K562 (cell line): Measurements from ENCODE around the gene OR6V1. TPM values are rescaled to one million over a fixed set of nuclear protein-coding genes. Genes with fewer than 3 reads are reported as not detected.
A peak's percentile ranks its signal among the peaks of the same experiment; 100 is the strongest.

Source experiments
- ATAC-seq: fragments of 200-7000 bp; cut with Tn5 transposase; 3 replicates; pipeline ENCODE4 v1.9.1; 2020; ENCODE audit warnings: moderate library complexity
- BruUV-seq: library from RNA; stranded (reverse); fragments of 400-500 nt; replicated peaks from 2 replicates; lab custom pipeline; 2021; lab: Mats Ljungman, UMichigan
- CTCF ChIA-PET: fragments of 300-600 bp; formaldehyde crosslinking; extraction: SDS; loops from one replicate; lab custom pipeline; 2021; ENCODE audit warnings: low intra/inter-chr PET ratio; lab: Yijun Ruan, JAX
- POLR2A ChIA-PET: fragments of 300-600, 350-650 bp; sonication (Branson Sonifier 250); formaldehyde crosslinking; extraction: SDS; loops from one replicate; lab custom pipeline; 2021; ENCODE audit warnings: antibody characterized with exemption, inconsistent platforms; lab: Yijun Ruan, JAX
- DNase-seq, 4 experiments: peaks; one replicate each; pipeline versions ENCODE4 v3.0.0 to v3.0.0-alpha.2; 2011 to 2018; ENCODE audit warnings: low spot score in 3 of 4, mixed read lengths in 3 of 4; ENCODE audit errors: extremely low read depth in 1 of 4
- FAIRE-seq: peaks from 2 replicates; lab custom pipeline; 2011; peaks lifted over from hg19 to GRCh38; lab: Jason Lieb, UNC
- H2AFZ ChIP-seq: 2 replicates; pipeline ENCODE4 v1.6.0; 2011; ENCODE audit warnings: low read depth, low read length, control low read depth, inconsistent platforms
- H3K27ac ChIP-seq: fragments of 200-600 bp; 3 replicates; pipeline ENCODE4 v1.8.0; 2011; ENCODE audit warnings: low read depth, mild to moderate bottlenecking, control low read depth, inconsistent platforms, low read length, moderate library complexity, mixed read lengths; ENCODE audit errors: extremely low read depth
- H3K27me3 ChIP-seq, 2 experiments: fragments of 300-600 bp in 1 of 2; 2 replicates in 1 of 2; 3 replicates in 1 of 2; pipeline versions ENCODE4 v1.6.0 to v1.8.0; 2011; ENCODE audit warnings: inconsistent platforms in 2 of 2, low read length in 2 of 2, mild to moderate bottlenecking in 1 of 2, mixed read lengths in 1 of 2, moderate library complexity in 1 of 2; ENCODE audit not compliant: control insufficient read depth in 2 of 2, insufficient read depth in 2 of 2
- H3K36me3 ChIP-seq: fragments of 300-600 bp; 3 replicates; pipeline ENCODE4 v1.8.0; 2011; ENCODE audit warnings: mild to moderate bottlenecking, low read length, inconsistent platforms; ENCODE audit not compliant: control insufficient read depth, insufficient read depth
- H3K4me1 ChIP-seq, 2 experiments: fragments of 200-600 bp in 1 of 2; replicated peaks in 1 of 2; 2 replicates in 1 of 2; 3 replicates in 1 of 2; pipeline versions ENCODE4 v1.5.1 to v1.8.0; 2011; ENCODE audit warnings: inconsistent platforms in 2 of 2, low read length in 2 of 2, mild to moderate bottlenecking in 1 of 2, mixed read lengths in 1 of 2, moderate library complexity in 1 of 2; ENCODE audit not compliant: control insufficient read depth in 2 of 2, insufficient read depth in 2 of 2
- H3K4me2 ChIP-seq: 2 replicates; pipeline ENCODE4 v1.6.1; 2011; ENCODE audit warnings: low read length, control low read depth, inconsistent platforms, mixed read lengths; ENCODE audit not compliant: insufficient read depth
- H3K4me3 ChIP-seq: fragments of 200-600 bp; sonication (generic), shearing (Covaris generic); 2 replicates; pipeline ENCODE4 v1.5.1; 2016; ENCODE audit warnings: control low read depth, inconsistent platforms
- H3K79me2 ChIP-seq: fragments of 200-600 bp; 3 replicates; pipeline ENCODE4 v1.8.0; 2011; ENCODE audit warnings: low read length, inconsistent platforms; ENCODE audit not compliant: control insufficient read depth, insufficient read depth
- H3K9ac ChIP-seq, 2 experiments: 2 replicates each; pipeline versions ENCODE4 v1.6.0 to v1.6.1; 2011; ENCODE audit warnings: low read depth in 2 of 2, low read length in 2 of 2, control low read depth in 1 of 2, inconsistent platforms in 1 of 2, mild to moderate bottlenecking in 1 of 2, mixed read lengths in 1 of 2; ENCODE audit not compliant: insufficient read depth in 1 of 2
- H3K9me1 ChIP-seq: one replicate; pipeline ENCODE4 v1.6.0; 2011; ENCODE audit warnings: inconsistent platforms, mild to moderate bottlenecking, low read length, moderate library complexity; ENCODE audit not compliant: control insufficient read depth, insufficient read depth
- H3K9me3 ChIP-seq: replicated peaks from 2 replicates; pipeline ENCODE4 v1.5.1; 2011; ENCODE audit warnings: low read depth, low read length, inconsistent platforms; ENCODE audit not compliant: control insufficient read depth, insufficient read depth
- H4K20me1 ChIP-seq: replicated peaks from 2 replicates; pipeline ENCODE4 v1.6.1; 2011; ENCODE audit warnings: low read length, inconsistent platforms, mixed read lengths; ENCODE audit not compliant: control insufficient read depth, insufficient read depth
- ZBTB1 ChIP-seq: sonication (generic); formaldehyde crosslinking; IDR thresholded peaks from 2 replicates; pipeline ENCODE4 v1.8.1; 2023; ENCODE audit warnings: missing genetic modification reagents, low read depth, mild to moderate bottlenecking, borderline replicate concordance
- ZNF354B ChIP-seq: fragments of 250-450 bp; sonication (Bioruptor Pico); IDR thresholded peaks from 2 replicates; pipeline ENCODE4 v1.4.0; 2020
- whole genome bisulfite sequencing: fragments of 100-300 bp; shearing (Covaris generic); methylation state at CpG from one replicate; pipeline ENCODE4 v1.1.6; 2016; ENCODE audit warnings: low coverage, mixed read lengths; ENCODE audit not compliant: insufficient coverage; ENCODE audit errors: missing lambda C conversion rate; 5-methylcytosine and 5-hydroxymethylcytosine counted together
- in situ Hi-C: fragments of 300-500 bp; cut with MboI; formaldehyde crosslinking; loops from 4 replicates; pipeline ENCODE4 v1.15.0; 2018; ENCODE audit warnings: inconsistent platforms, mixed read lengths
- intact Hi-C: fragments of 100-400 bp; cut with micrococcal nuclease; formaldehyde crosslinking; loops from 2 replicates; pipeline ENCODE4 v1.14.2; 2022
- polyA plus RNA-seq, 8 experiments: library from polyadenylated mRNA; depleted of rRNA in 4 of 8; stranded (reverse) in 5 of 8; unstranded in 3 of 8; fragments of >200 nt; fragmentation: Nextera tagmentation in 2 of 8; fragmentation: Illumina TruSeq in 1 of 8; extraction: Ambion mirVana in 2 of 8; extraction: Trizol in 1 of 8; gene quantifications; 2 replicates each; pipeline versions ENCODE4 v1.2.1 to v1.2.3, GENCODE V29; 2011 to 2014; ENCODE audit warnings: inconsistent platforms in 1 of 8, missing spikeins in 1 of 8
- total RNA-seq, 7 experiments: library from RNA; depleted of rRNA in 6 of 7; stranded (reverse); fragments of >200 nt in 6 of 7; fragmentation: Illumina TruSeq in 2 of 7; extraction: Trizol in 2 of 7; gene quantifications; 2 replicates each; pipeline versions ENCODE4 v1.2.1 to v1.2.3, GENCODE V29; 2011 to 2021; ENCODE audit warnings: low replicate concordance in 1 of 7
- TF ChIP-seq, protein P1 (sequence below), 3 experiments: IDR thresholded peaks in 2 of 3; conservative IDR thresholded peaks in 1 of 3; 2 replicates each; pipeline ENCODE4 v1.5.1; 2011 to 2012; ENCODE audit warnings: low read length in 3 of 3, mild to moderate bottlenecking in 3 of 3, control low read depth in 2 of 3, improper control_type of control experiment in 1 of 3, inconsistent platforms in 1 of 3, low read depth in 1 of 3, mixed read lengths in 1 of 3, moderate library complexity in 1 of 3; ENCODE audit not compliant: insufficient read depth in 2 of 3
- TF ChIP-seq, protein P2 (sequence below): sonication (generic); formaldehyde crosslinking; IDR thresholded peaks from 2 replicates; pipeline ENCODE4 v1.5.0; 2020; ENCODE audit warnings: missing genetic modification reagents
- TF ChIP-seq, protein P3 (sequence below): sonication (generic); formaldehyde crosslinking; IDR thresholded peaks from 2 replicates; pipeline ENCODE4 v1.8.1; 2023; ENCODE audit warnings: mild to moderate bottlenecking, missing genetic modification reagents
- TF ChIP-seq, protein P4 (sequence below): sonication (generic); formaldehyde crosslinking; IDR thresholded peaks from 2 replicates; pipeline ENCODE4 v1.8.0; 2023; ENCODE audit warnings: mild to moderate bottlenecking, missing genetic modification reagents
- TF ChIP-seq, protein P5 (sequence below): fragments of 150-350 bp; conservative IDR thresholded peaks from 2 replicates; pipeline ENCODE4 v1.6.1; 2014; ENCODE audit warnings: low read length
- TF ChIP-seq, protein P6 (sequence below): fragments of 450-650 bp; formaldehyde crosslinking; IDR thresholded peaks from 2 replicates; pipeline ENCODE4 v1.4.0; 2020; ENCODE audit warnings: mild to moderate bottlenecking

The OR6V1 gene
- total and polyA plus RNA-seq, 9 of the 15 experiments (the other 6 are each of a cell fraction or from before 2014, with no cell fraction given), result not detected

DNA sequence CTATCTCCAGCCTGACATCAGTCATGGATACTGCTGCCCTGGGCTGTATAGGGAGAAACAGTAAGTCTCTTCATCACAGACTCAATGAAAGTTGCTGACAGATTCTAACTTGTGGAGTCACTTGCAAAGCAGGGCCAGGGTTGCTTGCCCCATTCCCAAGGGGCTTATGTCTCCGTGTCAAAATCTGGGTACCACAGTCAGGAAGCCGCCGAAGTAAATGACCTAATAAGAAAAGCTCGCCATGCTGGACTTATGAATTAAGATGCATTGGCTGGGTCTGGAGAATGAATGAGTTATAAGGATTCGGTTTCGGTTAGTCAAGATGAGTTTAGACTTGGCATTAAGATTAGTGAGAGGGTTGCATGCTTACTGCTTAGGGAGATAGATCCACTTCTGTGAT lies 10.8 kb upstream of the OR6V1 start (continued):
- TF ChIP-seq, protein P1, sequence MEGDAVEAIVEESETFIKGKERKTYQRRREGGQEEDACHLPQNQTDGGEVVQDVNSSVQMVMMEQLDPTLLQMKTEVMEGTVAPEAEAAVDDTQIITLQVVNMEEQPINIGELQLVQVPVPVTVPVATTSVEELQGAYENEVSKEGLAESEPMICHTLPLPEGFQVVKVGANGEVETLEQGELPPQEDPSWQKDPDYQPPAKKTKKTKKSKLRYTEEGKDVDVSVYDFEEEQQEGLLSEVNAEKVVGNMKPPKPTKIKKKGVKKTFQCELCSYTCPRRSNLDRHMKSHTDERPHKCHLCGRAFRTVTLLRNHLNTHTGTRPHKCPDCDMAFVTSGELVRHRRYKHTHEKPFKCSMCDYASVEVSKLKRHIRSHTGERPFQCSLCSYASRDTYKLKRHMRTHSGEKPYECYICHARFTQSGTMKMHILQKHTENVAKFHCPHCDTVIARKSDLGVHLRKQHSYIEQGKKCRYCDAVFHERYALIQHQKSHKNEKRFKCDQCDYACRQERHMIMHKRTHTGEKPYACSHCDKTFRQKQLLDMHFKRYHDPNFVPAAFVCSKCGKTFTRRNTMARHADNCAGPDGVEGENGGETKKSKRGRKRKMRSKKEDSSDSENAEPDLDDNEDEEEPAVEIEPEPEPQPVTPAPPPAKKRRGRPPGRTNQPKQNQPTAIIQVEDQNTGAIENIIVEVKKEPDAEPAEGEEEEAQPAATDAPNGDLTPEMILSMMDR (IDR thresholded peaks at IDR 0.05 in 2 of 3, conservative IDR thresholded peaks at IDR 0.05 in 1 of 3; ENCODE audit: insufficient read depth in 2 of 3, low read depth in 1 of 3, low read length in 3 of 3), result no peak
- TF ChIP-seq, all 486 proteins: peak for 0

DNA sequence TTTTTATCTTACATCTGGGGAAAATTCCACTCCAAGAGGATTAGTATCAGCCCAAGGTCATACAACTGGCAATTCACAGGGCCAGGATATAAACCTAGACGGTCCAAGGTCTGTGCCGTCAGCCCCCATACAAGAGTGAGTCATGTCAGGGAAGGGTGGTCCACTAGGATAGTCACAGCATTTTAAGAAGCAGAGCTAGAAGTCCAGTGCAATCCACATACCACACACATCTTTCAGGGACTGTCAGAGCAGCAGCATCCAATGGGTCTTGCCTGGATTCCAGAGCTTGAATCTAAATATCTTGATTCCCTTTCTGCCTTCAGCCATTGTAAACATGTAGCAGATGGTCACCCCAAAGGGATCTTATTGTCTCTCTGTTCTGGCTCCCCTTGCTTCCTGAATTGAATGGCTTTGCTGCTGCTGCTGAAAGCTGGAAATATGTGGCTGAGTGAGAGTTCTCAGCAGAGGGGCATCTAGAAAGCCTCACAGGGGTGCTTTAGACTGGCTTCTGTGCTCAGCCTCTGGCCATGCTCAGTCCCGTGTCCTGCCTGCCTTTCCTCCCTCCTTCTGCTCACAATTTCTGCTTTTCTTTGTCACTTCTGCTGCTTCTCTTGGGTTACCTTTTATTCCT lies 9.9 kb upstream of the OR6V1 start:
- Histone ChIP-seq H2AFZ (no peak overlapping the region), H3K4me2 (no peak overlapping the region), H3K27me3 (peaks cover 6 to 8% of the 10 kb centered on the region in 2 experiments; a peak in 4 of 5 replicates), H3K36me3 (no peaks in the 10 kb centered on the region), H3K27ac (no peak overlapping the region), H3K4me3 (no peak overlapping the region), H3K9ac (no peak overlapping the region), H3K4me1 (no peaks in the 10 kb centered on the region), H3K9me3 (no peaks in the 10 kb centered on the region), H4K20me1 (no peaks in the 10 kb centered on the region), H3K79me2 (no peaks in the 10 kb centered on the region), H3K9me1 (no peaks in the 10 kb centered on the region)
- in situ Hi-C loops (no loop called here), intact Hi-C loops (no loop called here)
- peak; percentile 39; the same call in 1 of the 3 replicates for ATAC-seq
- 0% methylated on average over 3 of the region's 3 CpGs for WGBS
- FAIRE-seq, result no peak
- ChIA-PET POLR2A (no interaction called here), CTCF (no interaction called here)
- no peak for DNase-seq
- BruUV-seq, result no TSS peak
- TF ChIP-seq ZNF354B (CRISPR knock-in tag) (no peak), ZBTB1 (no peak)
- TF ChIP-seq, protein P2, sequence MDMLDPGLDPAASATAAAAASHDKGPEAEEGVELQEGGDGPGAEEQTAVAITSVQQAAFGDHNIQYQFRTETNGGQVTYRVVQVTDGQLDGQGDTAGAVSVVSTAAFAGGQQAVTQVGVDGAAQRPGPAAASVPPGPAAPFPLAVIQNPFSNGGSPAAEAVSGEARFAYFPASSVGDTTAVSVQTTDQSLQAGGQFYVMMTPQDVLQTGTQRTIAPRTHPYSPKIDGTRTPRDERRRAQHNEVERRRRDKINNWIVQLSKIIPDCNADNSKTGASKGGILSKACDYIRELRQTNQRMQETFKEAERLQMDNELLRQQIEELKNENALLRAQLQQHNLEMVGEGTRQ, result no peak
- TF ChIP-seq, protein P3, sequence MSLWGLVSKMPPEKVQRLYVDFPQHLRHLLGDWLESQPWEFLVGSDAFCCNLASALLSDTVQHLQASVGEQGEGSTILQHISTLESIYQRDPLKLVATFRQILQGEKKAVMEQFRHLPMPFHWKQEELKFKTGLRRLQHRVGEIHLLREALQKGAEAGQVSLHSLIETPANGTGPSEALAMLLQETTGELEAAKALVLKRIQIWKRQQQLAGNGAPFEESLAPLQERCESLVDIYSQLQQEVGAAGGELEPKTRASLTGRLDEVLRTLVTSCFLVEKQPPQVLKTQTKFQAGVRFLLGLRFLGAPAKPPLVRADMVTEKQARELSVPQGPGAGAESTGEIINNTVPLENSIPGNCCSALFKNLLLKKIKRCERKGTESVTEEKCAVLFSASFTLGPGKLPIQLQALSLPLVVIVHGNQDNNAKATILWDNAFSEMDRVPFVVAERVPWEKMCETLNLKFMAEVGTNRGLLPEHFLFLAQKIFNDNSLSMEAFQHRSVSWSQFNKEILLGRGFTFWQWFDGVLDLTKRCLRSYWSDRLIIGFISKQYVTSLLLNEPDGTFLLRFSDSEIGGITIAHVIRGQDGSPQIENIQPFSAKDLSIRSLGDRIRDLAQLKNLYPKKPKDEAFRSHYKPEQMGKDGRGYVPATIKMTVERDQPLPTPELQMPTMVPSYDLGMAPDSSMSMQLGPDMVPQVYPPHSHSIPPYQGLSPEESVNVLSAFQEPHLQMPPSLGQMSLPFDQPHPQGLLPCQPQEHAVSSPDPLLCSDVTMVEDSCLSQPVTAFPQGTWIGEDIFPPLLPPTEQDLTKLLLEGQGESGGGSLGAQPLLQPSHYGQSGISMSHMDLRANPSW, result no peak
- TF ChIP-seq, protein P4, sequence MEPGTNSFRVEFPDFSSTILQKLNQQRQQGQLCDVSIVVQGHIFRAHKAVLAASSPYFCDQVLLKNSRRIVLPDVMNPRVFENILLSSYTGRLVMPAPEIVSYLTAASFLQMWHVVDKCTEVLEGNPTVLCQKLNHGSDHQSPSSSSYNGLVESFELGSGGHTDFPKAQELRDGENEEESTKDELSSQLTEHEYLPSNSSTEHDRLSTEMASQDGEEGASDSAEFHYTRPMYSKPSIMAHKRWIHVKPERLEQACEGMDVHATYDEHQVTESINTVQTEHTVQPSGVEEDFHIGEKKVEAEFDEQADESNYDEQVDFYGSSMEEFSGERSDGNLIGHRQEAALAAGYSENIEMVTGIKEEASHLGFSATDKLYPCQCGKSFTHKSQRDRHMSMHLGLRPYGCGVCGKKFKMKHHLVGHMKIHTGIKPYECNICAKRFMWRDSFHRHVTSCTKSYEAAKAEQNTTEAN (CRISPR knock-in tag), result no peak
- TF ChIP-seq, protein P5, sequence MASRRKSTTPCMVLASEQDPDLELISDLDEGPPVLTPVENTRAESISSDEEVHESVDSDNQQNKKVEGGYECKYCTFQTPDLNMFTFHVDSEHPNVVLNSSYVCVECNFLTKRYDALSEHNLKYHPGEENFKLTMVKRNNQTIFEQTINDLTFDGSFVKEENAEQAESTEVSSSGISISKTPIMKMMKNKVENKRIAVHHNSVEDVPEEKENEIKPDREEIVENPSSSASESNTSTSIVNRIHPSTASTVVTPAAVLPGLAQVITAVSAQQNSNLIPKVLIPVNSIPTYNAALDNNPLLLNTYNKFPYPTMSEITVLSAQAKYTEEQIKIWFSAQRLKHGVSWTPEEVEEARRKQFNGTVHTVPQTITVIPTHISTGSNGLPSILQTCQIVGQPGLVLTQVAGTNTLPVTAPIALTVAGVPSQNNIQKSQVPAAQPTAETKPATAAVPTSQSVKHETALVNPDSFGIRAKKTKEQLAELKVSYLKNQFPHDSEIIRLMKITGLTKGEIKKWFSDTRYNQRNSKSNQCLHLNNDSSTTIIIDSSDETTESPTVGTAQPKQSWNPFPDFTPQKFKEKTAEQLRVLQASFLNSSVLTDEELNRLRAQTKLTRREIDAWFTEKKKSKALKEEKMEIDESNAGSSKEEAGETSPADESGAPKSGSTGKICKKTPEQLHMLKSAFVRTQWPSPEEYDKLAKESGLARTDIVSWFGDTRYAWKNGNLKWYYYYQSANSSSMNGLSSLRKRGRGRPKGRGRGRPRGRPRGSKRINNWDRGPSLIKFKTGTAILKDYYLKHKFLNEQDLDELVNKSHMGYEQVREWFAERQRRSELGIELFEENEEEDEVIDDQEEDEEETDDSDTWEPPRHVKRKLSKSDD, result no peak
- TF ChIP-seq, protein P6, sequence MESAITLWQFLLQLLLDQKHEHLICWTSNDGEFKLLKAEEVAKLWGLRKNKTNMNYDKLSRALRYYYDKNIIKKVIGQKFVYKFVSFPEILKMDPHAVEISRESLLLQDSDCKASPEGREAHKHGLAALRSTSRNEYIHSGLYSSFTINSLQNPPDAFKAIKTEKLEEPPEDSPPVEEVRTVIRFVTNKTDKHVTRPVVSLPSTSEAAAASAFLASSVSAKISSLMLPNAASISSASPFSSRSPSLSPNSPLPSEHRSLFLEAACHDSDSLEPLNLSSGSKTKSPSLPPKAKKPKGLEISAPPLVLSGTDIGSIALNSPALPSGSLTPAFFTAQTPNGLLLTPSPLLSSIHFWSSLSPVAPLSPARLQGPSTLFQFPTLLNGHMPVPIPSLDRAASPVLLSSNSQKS (CRISPR knock-in tag), result no peak
